Esophagus muscularis mucosa (tissue), 4 donors: Measurements from ENCODE around the gene ANXA6. TPM values are rescaled to one million over a fixed set of nuclear protein-coding genes. Genes with fewer than 3 reads are reported as not detected.

Experiments
- DNase-seq: peaks from one replicate; pipeline ENCODE4 v3.0.0-alpha.2; 2017; ENCODE audit errors: extremely low spot score
- H3K27ac ChIP-seq, 4 donors: fragments of 200-600 bp; sonication (generic); replicated peaks in 1 of 4; 1 replicate in 3 of 4; 2 replicates in 1 of 4; pipeline ENCODE4 v1.5.1; 2016 to 2019; ENCODE audit warnings: mild to moderate bottlenecking in 1 of 4
- H3K27me3 ChIP-seq, 4 donors: fragments of 200-600 bp; sonication (generic); one replicate each; pipeline versions ENCODE4 v1.5.1 to v1.6.0; 2016 to 2019
- H3K36me3 ChIP-seq, 4 donors: fragments of 200-600 bp; sonication (generic); one replicate each; pipeline ENCODE4 v1.5.1; 2016 to 2019
- H3K4me1 ChIP-seq, 4 donors: fragments of 200-600 bp; sonication (generic); one replicate each; pipeline ENCODE4 v1.5.1; 2016 to 2019
- H3K4me3 ChIP-seq, 4 donors: fragments of 200-600 bp; sonication (generic); 1 replicate in 2 of 4; 2 replicates in 2 of 4; pipeline ENCODE4 v1.5.1; 2016 to 2019; ENCODE audit warnings: mild to moderate bottlenecking in 4 of 4, moderate library complexity in 1 of 4
- H3K9me3 ChIP-seq, 4 donors: fragments of 200-600 bp; sonication (generic); 1 replicate in 3 of 4; 2 replicates in 1 of 4; pipeline ENCODE4 v1.5.1; 2016 to 2019
- CTCF ChIP-seq, 3 experiments: fragments of 200-600 bp in 2 of 3; fragments of 450-650 bp in 1 of 3; sonication (generic) in 2 of 3; IDR thresholded peaks; one replicate each; pipeline ENCODE4 v1.5.1; 2017 to 2019; ENCODE audit warnings: antibody characterized with exemption in 3 of 3, mild to moderate bottlenecking in 2 of 3, moderate library complexity in 1 of 3
- EP300 ChIP-seq: sonication (generic); formaldehyde crosslinking; IDR thresholded peaks from one replicate; pipeline ENCODE4 v1.6.1; 2017; ENCODE audit warnings: antibody characterized with exemption
- POLR2A ChIP-seq: fragments of 450-650 bp; IDR thresholded peaks from one replicate; pipeline ENCODE4 v1.6.1; 2017; ENCODE audit warnings: antibody characterized with exemption, moderate library complexity, mild to moderate bottlenecking, low read depth
- POLR2AphosphoS5 ChIP-seq, 2 donors: sonication (generic); formaldehyde crosslinking; IDR thresholded peaks; one replicate each; pipeline ENCODE4 v1.6.1; 2017; ENCODE audit warnings: antibody characterized with exemption in 2 of 2
- WGBS: methylation state at CpG from one replicate; pipeline ENCODE4 v1.1.5; 2018; 5-methylcytosine and 5-hydroxymethylcytosine counted together
- intact Hi-C: fragments of 100-400 bp; cut with DNase I; formaldehyde crosslinking; loops from one replicate; pipeline ENCODE4 v1.15.1; 2023
- total RNA-seq, 4 donors: library from RNA; depleted of rRNA; stranded (reverse); fragments of >200 nt; gene quantifications; one replicate each; pipeline versions ENCODE4 v1.1.0 to v1.2.1, GENCODE V29; 2016

The ANXA6 gene
- total RNA-seq, 4 donors from 2014 or later: 232 to 442 (median 374) TPM

- WGBS: 96% methylated on average over 2 of the region's 2 CpGs
- Histone ChIP-seq H3K4me1 (peaks cover 16 to 70% (median 65%) of the 10 kb centered on the region in 4 donors), H3K27ac (peak overlapping the region; percentile 24 to 57 (median 50)), H3K27me3 (no peaks in the 10 kb centered on the region), H3K36me3 (peaks cover 20 to 99% (median 98%) of the 10 kb centered on the region in 4 donors), H3K9me3 (no peaks in the 10 kb centered on the region), H3K4me3 (no peak overlapping the region)
- intact Hi-C loops: no loop called here
- TF ChIP-seq POLR2A: no peak
- no peak for TF ChIP-seq EP300
- TF ChIP-seq POLR2AphosphoS5 (IDR thresholded peaks at IDR 0.05): no peak
- DNase-seq: no peak
Observed at GRCh38 chr5:151121095-151121494, 36.5 kb downstream of the ANXA6 start.

GRCh38 chr5:151118913-151119575 lies 38.5 kb downstream of the ANXA6 start:
- intact Hi-C loops: no loop called here
- Histone ChIP-seq H3K27me3 (no peaks in the 10 kb centered on the region), H3K4me1 (peaks cover 7 to 68% (median 61%) of the 10 kb centered on the region in 4 donors), H3K27ac (peak overlapping the region; percentile 24 to 57 (median 46)), H3K4me3 (no peak overlapping the region), H3K36me3 (peaks cover 20 to 89% (median 83%) of the 10 kb centered on the region in 4 donors), H3K9me3 (no peaks in the 10 kb centered on the region)
- 57% methylated on average over 7 of the region's 7 CpGs for WGBS
- no peak for TF ChIP-seq POLR2A
- no peak for TF ChIP-seq CTCF (IDR thresholded peaks at IDR 0.05)
- no peak for TF ChIP-seq POLR2AphosphoS5 (IDR thresholded peaks at IDR 0.05)
- TF ChIP-seq EP300: no peak
- no peak for DNase-seq

- DNase-seq: no peak
- Histone ChIP-seq H3K27me3 (no peaks in the 10 kb centered on the region), H3K4me3 (no peak overlapping the region), H3K9me3 (no peaks in the 10 kb centered on the region), H3K36me3 (peaks cover 16 to 87% (median 77%) of the 10 kb centered on the region in 4 donors), H3K27ac (peak overlapping the region in 1 of 4 donors; percentile 16), H3K4me1 (peaks cover 8 to 32% (median 25%) of the 10 kb centered on the region in 4 donors)
- intact Hi-C loops: loop anchor here (2.0 kb wide), 2 partner anchors 65 to 111 kb away; no protein-coding TSS in a partner anchor
- TF ChIP-seq EP300: no peak
- peak in 1 of 2 donors; percentile 28 for TF ChIP-seq POLR2AphosphoS5 (IDR thresholded peaks at IDR 0.05)
- TF ChIP-seq POLR2A: no peak
- TF ChIP-seq CTCF (IDR thresholded peaks at IDR 0.05): peak; percentile 95 to 98 (median 95)
- WGBS: 3% methylated on average over 7 of the region's 7 CpGs
Observed at GRCh38 chr5:151115272-151115905, 42.2 kb downstream of the ANXA6 start.

GRCh38 chr5:151113651-151114050 lies 43.9 kb downstream of the ANXA6 start:
- TF ChIP-seq CTCF (IDR thresholded peaks at IDR 0.05) (no peak), POLR2AphosphoS5 (IDR thresholded peaks at IDR 0.05) (no peak), POLR2A (no peak), EP300 (no peak)
- H3K9me3 ChIP-seq: no peaks in the 10 kb centered on the region
- no peaks in the 10 kb centered on the region for H3K27me3 ChIP-seq
- 60% methylated on average over 3 of the region's 3 CpGs for WGBS
- H3K27ac ChIP-seq: no peak overlapping the region
- H3K4me1 ChIP-seq: peaks cover 18 to 25% (median 23%) of the 10 kb centered on the region in 4 donors
- peaks cover 24 to 87% (median 77%) of the 10 kb centered on the region in 4 donors for H3K36me3 ChIP-seq
- intact Hi-C loops: loop anchor here (2.0 kb wide), 2 partner anchors 63 to 109 kb away; no protein-coding TSS in a partner anchor
- H3K4me3 ChIP-seq: no peak overlapping the region
- no peak for DNase-seq

GRCh38 chr5:151110992-151111391 lies 46.6 kb downstream of the ANXA6 start:
- 100% methylated on average over 3 of the region's 3 CpGs for WGBS
- Histone ChIP-seq H3K4me3 (no peak overlapping the region), H3K36me3 (peaks cover 24 to 86% (median 74%) of the 10 kb centered on the region in 4 donors), H3K9me3 (no peaks in the 10 kb centered on the region), H3K27ac (no peak overlapping the region), H3K27me3 (no peaks in the 10 kb centered on the region), H3K4me1 (peaks cover 36 to 52% (median 45%) of the 10 kb centered on the region in 4 donors)
- intact Hi-C loops: no loop called here
- TF ChIP-seq EP300: no peak
- TF ChIP-seq POLR2A: no peak
- no peak for TF ChIP-seq CTCF (IDR thresholded peaks at IDR 0.05)
- DNase-seq: no peak
